GM12875 (cell line): Measurements from ENCODE around the gene SIGLEC14.
"Not testable (repeated sequence)": the region's sequence is repeated elsewhere in the genome, so short reads cannot be mapped to it uniquely, and the experiment has no call there.

Source experiments
- H3K4me3 ChIP-seq: one replicate; pipeline ENCODE4 v1.5.1; 2011; ENCODE audit warnings: low read depth, low read length, control low read depth
- CTCF ChIP-seq: IDR thresholded peaks from 2 replicates; pipeline ENCODE4 v1.5.1; 2011; ENCODE audit warnings: low read depth, mild to moderate bottlenecking, control low read depth, inconsistent platforms, low read length, moderate library complexity, borderline replicate concordance; ENCODE audit not compliant: insufficient read depth

Gene SIGLEC14

GRCh38 chr19:51632126-51632525 lies 14.5 kb downstream of the SIGLEC14 start:
- no peak overlapping the region for H3K4me3 ChIP-seq
- TF ChIP-seq CTCF, result no peak

- not testable (repeated sequence) for H3K4me3 ChIP-seq
These were observed 16.3 kb downstream of the SIGLEC14 start, which contains the start of gene SIGLEC5 for GRCh38 chr19:51630315-51630714. Gene SIGLEC5, minus strand, starts transcription at chr19:51630401. Its CDS starts 66 bp downstream, at chr19:51630335.

- TF ChIP-seq CTCF, result no peak
- no peak overlapping the region for H3K4me3 ChIP-seq
These were observed 18.3 kb downstream of the SIGLEC14 start for GRCh38 chr19:51628153-51628939.

- H3K4me3 ChIP-seq, result no peak overlapping the region
- TF ChIP-seq CTCF, result no peak
These were observed 19.0 kb downstream of the SIGLEC14 start for GRCh38 chr19:51627491-51628138.

- TF ChIP-seq CTCF, result no peak
- H3K4me3 ChIP-seq, result no peak overlapping the region
These were observed 19.9 kb downstream of the SIGLEC14 start for GRCh38 chr19:51626675-51627074.

- TF ChIP-seq CTCF, result no peak
- no peak overlapping the region for H3K4me3 ChIP-seq
These were observed 25.4 kb downstream of the SIGLEC14 start for GRCh38 chr19:51621178-51621577.

- no peak overlapping the region for H3K4me3 ChIP-seq
- no peak for TF ChIP-seq CTCF
These were observed 30.6 kb downstream of the SIGLEC14 start for GRCh38 chr19:51615991-51616390.
